ENCODE data around the gene NUP88.

The NUP88 gene

DNA sequence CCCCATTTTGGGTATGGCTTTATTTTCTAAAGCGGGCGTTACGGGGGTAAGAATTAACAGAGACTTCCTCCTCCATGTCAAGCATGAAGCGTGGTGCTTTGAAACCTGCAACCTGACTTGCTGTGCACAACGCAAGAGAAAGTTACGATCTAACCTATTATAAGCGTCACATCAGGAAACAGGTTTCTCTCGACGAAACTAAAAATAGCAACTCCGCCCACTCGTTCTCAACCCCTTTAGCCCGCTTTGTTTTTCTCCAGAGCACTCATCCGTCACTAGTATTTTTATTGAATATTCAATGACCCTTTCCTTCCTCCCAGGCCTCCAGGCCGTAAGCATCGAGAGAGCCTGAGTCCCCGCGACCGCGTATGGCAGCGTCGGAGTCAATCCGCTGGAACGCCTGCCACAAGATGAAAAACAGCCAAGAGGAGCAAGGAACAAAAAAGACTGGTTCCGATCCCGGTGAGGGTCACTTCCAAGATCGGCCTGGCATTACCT is 555 bp downstream of the NUP88 start:
- no peak for DNase-seq

DNA sequence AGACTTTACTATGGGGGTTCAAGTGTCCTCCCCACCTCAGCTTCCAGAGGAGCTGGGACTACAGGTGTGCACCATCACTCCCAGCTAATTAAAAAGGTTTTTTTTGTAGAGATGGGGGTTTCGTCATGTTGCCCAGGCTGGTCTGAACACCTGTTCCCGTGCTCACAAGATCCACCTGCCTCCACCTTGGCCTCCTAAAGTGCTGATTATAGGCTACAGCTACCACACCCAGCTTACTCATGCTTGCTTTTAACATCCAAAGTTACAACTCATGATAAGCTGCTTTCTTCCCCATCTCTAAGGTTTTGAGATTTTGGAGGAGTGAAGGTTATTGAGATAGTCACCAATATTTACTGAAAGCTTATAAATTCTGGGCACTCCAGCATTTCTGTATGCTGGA is 2.6 kb downstream of the NUP88 start:
- no peak for DNase-seq

GRCh38 chr17:5413682-5414081 is 5.8 kb downstream of the NUP88 start:
- no peak for DNase-seq

- no peak for DNase-seq
Observed at GRCh38 chr17:5410594-5411272, 8.7 kb downstream of the NUP88 start.

- DNase-seq = no peak
Observed at GRCh38 chr17:5408186-5408585, 11.3 kb downstream of the NUP88 start.

DNA sequence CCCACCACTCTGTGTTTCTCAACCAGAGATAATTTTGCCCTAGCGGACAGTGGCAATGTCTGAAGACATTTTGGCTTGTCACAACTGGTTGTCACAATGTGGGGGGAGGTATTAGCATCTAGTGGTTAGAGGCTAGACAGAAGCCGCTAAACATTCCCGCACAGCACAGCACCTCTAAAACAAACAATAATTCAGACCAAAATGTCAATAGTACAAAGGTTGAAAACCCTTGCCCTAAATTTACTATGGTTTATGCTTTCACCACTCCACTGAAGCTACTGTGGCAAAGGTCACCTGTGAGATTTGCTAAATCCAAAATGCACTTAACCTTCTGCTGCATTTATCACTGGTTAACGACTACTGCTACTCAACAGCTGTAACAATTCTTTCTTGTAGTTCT is 14.1 kb downstream of the NUP88 start:
- DNase-seq = no peak

DNA sequence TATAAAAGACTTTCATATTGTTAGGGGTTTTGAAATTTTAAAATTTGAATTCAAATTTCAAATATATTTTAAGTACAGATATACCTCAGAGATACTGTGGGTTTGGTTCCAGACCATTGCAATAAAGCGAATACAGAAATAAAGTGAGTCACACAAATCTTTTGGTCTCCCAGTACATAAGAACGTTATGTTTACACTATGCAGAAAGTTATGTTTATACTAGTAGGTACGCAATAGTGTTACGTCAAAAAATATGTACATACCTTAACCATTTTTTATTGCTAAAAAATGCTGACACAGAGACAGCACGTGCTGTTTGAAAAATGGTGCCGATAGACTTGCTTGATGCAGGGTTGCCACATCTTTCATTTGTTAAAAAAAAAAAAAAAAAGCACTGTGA is 19.7 kb downstream of the NUP88 start:
- DNase-seq = no peak

DNA sequence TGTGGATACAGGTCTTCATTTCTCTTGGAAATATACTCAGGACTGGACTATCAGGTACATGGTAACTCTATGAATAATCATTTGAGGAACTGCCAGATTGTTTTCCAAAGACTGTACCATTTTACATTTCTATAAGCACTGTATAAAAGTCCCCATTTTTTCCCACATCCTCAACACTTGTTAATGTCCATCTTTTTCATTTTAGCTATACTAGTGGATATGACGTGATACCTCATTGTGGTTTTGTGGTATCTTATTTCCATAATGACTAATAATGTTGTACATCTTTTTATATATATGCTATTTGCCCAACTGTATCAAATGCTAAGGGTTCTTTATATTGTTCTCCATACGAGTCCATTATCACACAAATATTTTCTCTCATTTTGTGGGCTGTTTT is 22.9 kb downstream of the NUP88 start:
- no peak for DNase-seq

- DNase-seq = no peak
Observed at GRCh38 chr17:5391678-5392077, 27.8 kb downstream of the NUP88 start.

DNA sequence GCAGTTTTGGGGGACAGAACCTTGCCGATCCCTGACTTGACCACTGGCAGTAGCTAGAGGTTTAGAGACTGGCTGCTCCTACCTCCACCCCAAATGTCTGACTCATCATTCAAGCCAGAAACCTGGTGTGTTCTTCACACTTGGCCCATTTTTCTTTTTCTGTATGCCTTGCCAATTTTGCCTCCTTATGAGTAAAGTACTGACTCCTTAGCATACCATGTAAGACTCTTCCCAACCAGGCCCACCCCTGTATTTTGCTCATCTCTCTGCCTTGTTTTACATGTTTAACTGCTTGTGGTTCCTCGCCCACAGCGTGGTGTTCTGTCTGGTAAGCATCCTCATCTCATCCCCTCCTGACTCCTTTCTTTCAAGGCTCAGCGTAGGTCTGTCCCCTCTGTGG is 37.9 kb downstream of the NUP88 start:
- no peak for DNase-seq

DNA sequence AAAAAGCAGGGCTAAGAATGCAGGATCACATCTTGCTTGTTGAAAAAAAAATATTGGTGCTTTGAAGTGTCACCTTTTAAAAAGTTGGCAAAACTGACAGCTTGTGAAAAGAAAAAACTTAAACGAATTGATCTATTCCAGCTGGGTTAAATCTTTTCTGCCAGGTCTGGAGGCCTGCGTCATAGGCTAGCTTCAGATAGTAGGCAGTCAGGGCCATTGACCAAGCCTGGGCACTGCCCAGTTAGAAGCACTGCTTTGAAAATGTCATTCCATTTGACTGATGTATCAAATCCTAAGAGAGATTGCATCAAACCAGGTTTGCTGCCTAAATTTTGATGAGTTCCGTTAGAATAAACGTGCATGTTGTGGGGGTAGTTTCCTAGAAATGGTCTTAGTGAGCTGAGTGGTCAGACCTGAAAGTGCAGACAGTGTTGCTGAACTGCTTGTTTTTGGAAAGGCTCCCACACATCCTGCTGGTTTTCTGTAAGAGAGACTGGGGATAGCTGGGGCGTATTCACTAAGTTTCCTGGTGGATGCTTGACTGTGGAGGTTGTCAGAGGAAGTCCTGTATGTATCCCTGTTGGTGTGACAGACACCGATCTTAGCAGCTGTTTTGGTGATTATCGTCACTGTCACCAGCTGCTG is 38.8 kb downstream of the NUP88 start:
- no peak for DNase-seq

DNA sequence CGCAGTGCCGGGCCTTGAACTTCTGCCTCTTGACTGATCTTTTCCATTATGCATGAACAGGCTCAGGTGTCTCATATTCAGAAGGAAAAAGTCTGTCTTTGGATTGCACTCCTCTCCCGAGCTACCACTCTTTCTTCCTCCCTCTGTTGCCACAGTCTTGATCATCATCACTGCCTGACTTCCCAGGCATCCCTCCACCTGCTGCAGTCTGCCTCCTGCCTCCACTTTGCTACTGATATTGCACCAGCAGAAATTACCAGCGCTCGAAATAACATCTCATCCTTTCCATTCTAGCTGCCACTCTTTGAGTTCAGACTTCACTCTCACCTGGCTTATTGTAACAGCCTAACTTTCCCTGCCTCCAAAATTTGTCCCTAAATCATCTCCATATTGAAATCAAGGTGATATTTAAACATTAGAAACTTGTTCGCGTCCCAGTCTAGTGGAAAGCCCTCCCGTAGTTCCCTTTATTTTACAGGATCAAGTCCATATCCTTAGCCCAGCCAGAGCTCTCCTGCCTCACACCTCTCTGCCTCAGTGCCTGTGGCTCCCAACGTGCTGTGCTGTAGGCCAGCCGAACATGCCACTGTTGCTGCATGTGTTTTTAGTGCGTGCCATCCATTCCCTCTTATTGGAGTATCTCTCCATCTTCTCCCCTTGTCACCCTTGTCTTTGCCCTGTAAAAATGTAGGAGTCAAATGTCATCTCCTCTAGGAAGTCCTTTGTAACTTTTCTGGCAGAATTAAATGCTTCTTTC is 39.9 kb downstream of the NUP88 start:
- DNase-seq = no peak

DNA sequence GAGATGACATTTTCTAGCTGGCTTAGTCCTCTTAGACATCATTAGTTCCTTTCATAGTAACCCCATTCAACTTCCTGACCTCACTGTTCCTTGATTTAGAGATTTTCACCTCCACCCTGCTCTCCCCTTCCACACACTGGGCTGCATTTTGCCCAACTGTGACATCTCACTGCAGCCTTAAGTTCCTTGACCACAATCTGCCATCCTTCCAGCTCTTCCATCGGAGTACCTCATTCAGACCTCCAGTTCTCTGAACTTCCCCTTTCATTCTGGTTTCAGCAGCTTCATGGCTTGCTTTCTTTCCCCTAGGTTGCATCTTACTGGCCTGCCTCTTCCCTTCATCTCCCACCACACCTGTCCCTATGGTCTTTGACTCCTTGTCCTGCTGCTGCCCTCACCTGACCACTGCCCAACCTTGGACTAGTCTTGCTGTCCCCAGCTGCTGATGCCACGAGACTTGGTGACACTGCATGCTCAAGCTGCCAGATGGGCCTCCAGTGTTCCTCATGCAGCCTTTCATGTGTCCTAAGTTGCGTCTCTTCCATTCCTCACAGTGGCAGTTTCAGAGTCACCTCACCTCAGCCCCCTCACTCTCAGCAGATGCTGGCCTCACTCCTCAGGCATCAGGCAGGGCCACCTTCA is 40.8 kb downstream of the NUP88 start:
- no peak for DNase-seq

GRCh38 chr17:5373112-5373511 is 46.4 kb downstream of the NUP88 start:
- no peak for DNase-seq

DNA sequence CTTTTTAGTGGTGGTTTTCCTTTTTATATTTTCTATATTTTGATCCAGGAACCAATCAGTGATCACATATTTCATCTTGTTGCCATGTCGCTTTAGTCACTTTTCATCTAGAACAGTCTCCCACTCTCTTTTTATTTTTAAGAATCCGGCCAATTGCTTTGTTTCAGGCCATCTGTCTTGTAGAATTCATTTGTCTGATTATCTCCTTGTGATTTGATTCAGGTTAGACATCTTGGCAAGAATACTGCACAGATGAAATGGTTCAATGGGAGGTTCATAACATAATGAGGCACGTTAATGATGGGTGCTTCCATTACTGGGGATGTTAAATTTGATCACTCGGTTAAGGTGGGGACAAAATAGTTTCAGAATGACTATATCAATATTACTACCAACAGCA is 49.1 kb downstream of the NUP88 start:
- DNase-seq = no peak

DNA sequence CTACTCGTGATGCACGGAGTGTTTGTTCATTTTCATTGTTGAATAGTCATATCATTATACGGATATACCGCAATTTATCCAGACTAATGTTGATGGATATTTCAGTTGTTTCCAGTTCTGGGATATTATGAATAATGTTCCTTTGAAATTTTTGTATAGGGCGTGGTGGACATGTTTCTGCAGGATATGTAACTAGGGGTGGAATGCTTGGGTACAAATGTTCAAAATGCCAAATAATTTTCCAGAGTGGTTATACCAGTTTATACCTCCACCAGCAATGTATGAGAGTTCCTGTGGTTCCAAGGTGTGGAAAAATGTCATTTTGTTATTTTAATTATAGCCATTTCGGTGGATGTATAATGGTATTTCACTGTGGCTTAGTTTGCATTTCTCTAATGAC is 53.6 kb downstream of the NUP88 start:
- DNase-seq = no peak

GRCh38 chr17:5364696-5365095 is 54.8 kb downstream of the NUP88 start:
- DNase-seq = no peak

DNA sequence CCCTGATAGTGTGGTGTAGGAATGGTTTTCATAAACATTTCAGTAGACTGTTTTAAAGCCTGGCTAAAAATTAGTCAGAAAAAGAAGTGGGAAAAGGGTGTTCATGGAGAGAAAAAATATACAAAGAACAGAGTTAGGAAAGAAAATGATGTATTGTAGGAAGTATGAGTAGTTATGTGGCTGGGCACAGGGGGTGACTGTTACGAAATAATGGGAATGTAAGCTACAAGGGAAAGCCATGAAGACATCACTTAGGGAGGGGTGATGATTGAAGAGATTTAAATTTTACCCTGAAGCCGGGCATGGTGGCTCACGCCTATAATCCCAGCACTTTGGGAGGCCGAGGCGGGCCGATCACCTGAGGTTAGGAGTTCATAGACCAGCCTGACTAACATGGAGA is 55.3 kb downstream of the NUP88 start:
- DNase-seq = no peak

DNA sequence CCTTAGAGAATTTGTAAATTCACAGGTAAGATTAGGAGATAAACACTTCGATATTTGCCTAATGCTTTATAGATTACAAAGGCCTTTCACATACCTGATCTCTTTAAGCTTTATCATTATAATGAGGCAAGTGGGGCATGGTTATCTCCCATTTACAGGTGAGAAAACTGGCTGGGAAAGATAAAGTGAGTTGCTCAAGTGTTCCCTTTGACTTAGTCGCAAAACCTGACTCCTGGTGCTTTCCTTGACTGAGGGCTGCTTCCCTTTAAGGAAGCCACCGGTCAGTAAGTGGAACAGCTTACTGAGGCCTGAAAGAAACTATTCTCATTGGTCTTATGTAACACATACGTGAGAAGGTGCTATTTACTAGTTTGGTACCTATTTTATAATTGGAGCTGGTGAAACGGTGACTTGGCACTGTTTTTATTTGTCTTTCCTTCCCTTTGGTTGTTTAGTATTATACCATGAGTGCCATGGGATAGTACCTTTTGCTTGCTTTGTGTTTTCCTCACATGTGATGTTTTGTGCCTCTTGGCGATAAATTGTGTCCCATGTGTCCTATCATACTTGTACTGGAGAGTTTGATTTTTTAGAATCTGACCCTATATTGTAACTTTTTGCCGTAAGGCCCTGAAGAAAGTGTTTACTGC is 57.2 kb downstream of the NUP88 start:
- DNase-seq = no peak

DNA sequence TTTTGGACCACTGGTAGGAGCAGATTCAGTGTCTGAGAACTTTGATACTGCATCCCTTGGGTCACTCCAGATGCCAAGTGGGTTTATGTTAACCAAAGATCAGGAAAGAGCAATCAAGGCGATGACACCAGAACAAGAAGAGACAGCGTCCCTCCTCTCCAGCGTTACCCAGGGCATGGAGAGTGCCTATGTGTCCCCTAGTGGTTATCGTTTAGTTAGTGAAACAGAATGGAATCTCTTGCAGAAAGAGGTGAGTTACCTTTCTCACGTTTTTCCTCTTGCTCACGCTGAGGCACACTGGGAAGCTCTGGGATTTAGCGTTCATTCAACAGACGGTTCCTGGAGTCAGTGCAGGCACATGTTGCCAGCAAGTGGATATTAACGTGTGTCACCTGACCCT is 58.0 kb downstream of the NUP88 start:
- DNase-seq = no peak

DNA sequence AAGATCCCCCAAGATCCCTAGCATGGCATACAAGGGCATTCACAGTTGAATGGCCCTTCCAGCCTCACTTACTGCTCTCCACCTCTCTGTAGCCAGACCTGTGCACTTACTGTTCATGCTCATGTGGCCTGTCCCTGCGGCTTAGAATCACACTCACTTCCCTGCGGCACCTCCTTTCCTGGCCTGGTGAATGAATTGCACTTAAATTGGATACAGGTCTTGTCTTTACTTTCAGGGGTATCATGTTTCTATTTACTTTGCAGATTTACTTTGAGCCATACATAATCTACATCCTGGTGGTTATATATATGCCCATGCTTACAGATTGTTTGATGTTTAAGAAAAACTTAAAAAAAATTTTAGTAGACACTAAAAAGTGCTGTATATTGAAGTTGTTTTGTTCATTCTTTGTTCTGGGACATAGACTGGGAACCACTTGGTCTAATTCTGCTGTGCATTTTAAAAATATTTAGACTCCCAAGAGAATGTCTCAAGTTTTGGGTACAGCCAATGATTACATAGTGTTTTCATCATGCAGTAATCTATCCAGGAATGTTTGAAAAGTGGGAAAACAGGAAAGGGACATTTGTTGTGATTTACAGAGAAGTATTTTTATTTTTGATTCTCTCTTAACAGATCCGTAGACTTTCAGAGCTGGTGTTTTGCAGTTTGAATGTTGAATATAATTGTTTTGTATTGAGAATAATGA is 63.9 kb downstream of the NUP88 start:
- DNase-seq = peak; percentile 12

DNA sequence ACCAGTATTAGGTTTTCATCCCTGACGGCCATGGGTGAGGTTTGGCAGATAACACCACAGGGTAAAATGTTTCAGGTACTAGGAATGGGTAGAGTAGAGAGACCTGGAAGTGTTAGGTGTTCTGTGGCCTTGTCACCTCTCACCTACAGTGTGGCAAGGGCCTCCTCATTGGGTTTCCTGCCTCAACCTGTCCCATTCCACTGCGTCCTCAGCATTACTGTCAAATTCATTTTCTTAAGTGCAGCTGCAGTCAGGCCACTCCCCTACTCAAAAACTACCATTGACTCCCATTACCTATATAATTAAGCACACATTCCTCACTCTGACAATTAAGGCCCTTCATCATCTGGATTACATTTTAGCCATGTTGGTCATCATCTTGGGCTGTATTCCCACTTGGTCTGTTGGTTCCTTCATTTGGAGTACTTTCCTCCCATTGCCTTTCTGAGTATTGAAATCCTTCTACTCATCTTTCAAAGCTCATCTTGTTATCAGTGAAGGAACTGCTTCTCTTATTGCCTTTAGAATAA is 64.5 kb downstream of the NUP88 start:
- no peak for DNase-seq

Measured in DMS153 (cell line).